ENCODE data around the gene RAD51B. TPM values are rescaled to one million over a fixed set of nuclear protein-coding genes. Genes with fewer than 3 reads are reported as not detected.

Gene RAD51B
- total and polyA plus RNA-seq, 2 donors (not counting 1 experiment from before 2014, with no cell fraction given): 4.6 to 16.3 TPM

DNA sequence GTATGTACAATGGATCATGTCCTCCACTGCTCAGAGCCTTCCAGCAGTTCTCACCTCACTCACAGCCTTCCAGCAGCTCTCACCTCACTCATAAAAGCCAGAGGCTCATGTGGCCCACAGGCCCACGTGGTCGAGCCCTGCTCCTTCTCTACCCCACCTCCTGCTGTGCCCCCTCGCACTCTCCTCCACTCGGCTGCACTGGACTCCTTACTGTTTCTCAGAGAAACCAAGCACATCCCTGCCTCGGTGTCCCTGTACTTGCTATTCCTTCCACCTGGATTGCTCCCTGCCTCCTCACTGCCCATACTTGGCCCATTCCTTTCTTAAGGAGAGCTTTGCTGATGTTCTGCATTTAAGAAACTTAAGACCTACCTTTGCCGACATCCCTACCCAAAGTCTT, 753.5 kb downstream of the RAD51B start:
- Histone ChIP-seq H3K27me3 (ENCODE audit: control insufficient read depth, insufficient read depth, low read length) (no peaks in the 10 kb centered on the region), H2AFZ (ENCODE audit: low read length) (no peak overlapping the region), H3K4me3 (replicated peaks in 1 of 4; ENCODE audit: control extremely low read depth in 1 of 4, insufficient read depth in 1 of 4, low read depth in 3 of 4, low read length in 4 of 4) (no peak overlapping the region), H3K27ac (ENCODE audit: insufficient read depth, low read length) (no peak overlapping the region), H3K9ac (ENCODE audit: insufficient read depth, low read length) (no peak overlapping the region), H3K36me3 (ENCODE audit: control insufficient read depth, insufficient read depth, low read length) (no peaks in the 10 kb centered on the region), H4K20me1 (ENCODE audit: control insufficient read depth, extremely low read depth, insufficient read depth, low read length) (no peaks in the 10 kb centered on the region), H3K4me2 (ENCODE audit: extremely low read depth, insufficient read depth, low read length) (no peak overlapping the region), H3K4me1 (ENCODE audit: control insufficient read depth, extremely low read depth, insufficient read depth, low read length) (peaks cover 24% of the 10 kb centered on the region), H3K9me3 (ENCODE audit: control insufficient read depth, insufficient read depth, low read depth, low read length) (no peaks in the 10 kb centered on the region), H3K79me2 (ENCODE audit: control insufficient read depth, insufficient read depth, low read length) (no peaks in the 10 kb centered on the region)
- no peak for TF ChIP-seq EZH2 (IDR thresholded peaks at IDR 0.05; ENCODE audit: low read length, missing control alignments)
- TF ChIP-seq, protein P1, sequence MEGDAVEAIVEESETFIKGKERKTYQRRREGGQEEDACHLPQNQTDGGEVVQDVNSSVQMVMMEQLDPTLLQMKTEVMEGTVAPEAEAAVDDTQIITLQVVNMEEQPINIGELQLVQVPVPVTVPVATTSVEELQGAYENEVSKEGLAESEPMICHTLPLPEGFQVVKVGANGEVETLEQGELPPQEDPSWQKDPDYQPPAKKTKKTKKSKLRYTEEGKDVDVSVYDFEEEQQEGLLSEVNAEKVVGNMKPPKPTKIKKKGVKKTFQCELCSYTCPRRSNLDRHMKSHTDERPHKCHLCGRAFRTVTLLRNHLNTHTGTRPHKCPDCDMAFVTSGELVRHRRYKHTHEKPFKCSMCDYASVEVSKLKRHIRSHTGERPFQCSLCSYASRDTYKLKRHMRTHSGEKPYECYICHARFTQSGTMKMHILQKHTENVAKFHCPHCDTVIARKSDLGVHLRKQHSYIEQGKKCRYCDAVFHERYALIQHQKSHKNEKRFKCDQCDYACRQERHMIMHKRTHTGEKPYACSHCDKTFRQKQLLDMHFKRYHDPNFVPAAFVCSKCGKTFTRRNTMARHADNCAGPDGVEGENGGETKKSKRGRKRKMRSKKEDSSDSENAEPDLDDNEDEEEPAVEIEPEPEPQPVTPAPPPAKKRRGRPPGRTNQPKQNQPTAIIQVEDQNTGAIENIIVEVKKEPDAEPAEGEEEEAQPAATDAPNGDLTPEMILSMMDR (conservative IDR thresholded peaks at IDR 0.05 in 1 of 2, IDR thresholded peaks at IDR 0.05 in 1 of 2; ENCODE audit: low read depth in 1 of 2, low read length in 2 of 2): no peak
- no peak for DNase-seq (ENCODE audit: low read depth in 2 of 2)

DNA sequence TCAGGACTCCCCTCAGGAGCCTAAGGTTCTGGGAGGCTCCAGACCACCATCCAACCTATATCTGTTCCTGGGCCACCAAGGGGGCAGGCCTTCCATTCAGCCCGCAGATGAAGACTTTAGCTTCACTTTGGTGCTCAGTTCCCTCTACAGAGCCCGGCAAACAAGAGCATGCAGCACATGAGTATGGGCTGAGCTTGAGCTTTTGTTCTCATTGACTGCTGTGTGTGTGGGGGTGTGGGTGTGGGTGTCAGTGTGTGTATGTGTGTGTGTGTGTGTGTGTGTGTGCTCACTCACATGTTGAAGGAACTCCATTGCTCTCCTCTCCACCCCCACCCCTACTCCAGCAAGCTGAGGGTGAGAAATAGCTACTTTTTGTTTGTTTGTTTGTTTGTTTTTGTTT, 754.1 kb downstream of the RAD51B start:
- no peak for DNase-seq (ENCODE audit: low read depth in 2 of 2)
- no peak overlapping the region for H3K4me3 ChIP-seq (replicated peaks in 1 of 4; ENCODE audit: control extremely low read depth in 1 of 4, insufficient read depth in 1 of 4, low read depth in 3 of 4, low read length in 4 of 4)
- no peaks in the 10 kb centered on the region for H3K79me2 ChIP-seq (ENCODE audit: control insufficient read depth, insufficient read depth, low read length)
- TF ChIP-seq, protein P1 (conservative IDR thresholded peaks at IDR 0.05 in 1 of 2, IDR thresholded peaks at IDR 0.05 in 1 of 2; ENCODE audit: low read depth in 1 of 2, low read length in 2 of 2): no peak
- TF ChIP-seq EZH2 (IDR thresholded peaks at IDR 0.05; ENCODE audit: low read length, missing control alignments): no peak
- H3K27me3 ChIP-seq (ENCODE audit: control insufficient read depth, insufficient read depth, low read length): no peaks in the 10 kb centered on the region
- no peaks in the 10 kb centered on the region for H3K9me3 ChIP-seq (ENCODE audit: control insufficient read depth, insufficient read depth, low read depth, low read length)
- no peak overlapping the region for H3K4me2 ChIP-seq (ENCODE audit: extremely low read depth, insufficient read depth, low read length)
- peaks cover 29% of the 10 kb centered on the region for H3K4me1 ChIP-seq (ENCODE audit: control insufficient read depth, extremely low read depth, insufficient read depth, low read length)
- no peaks in the 10 kb centered on the region for H4K20me1 ChIP-seq (ENCODE audit: control insufficient read depth, extremely low read depth, insufficient read depth, low read length)
- H3K27ac ChIP-seq (ENCODE audit: insufficient read depth, low read length): no peak overlapping the region
- no peak overlapping the region for H2AFZ ChIP-seq (ENCODE audit: low read length)
- no peaks in the 10 kb centered on the region for H3K36me3 ChIP-seq (ENCODE audit: control insufficient read depth, insufficient read depth, low read length)
- H3K9ac ChIP-seq (ENCODE audit: insufficient read depth, low read length): no peak overlapping the region

DNA sequence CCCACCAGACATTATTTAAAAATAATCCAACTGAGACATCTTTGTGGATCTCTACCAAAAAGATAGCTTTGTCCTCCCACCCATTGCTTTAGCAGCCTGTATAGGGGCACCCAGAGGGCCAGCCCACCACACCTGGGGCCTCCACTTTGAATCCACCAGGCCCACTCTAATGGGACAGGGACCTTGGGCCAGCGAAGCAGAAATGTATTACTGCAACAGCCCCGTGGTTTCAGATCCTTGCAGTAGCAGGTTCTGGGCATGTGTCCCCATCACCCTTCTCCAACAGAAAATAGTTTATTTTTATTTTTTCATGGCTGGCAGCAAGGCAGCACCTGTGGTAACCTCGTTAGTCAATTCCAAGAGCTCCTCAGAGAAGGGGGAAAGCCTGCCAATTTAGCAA, 754.9 kb downstream of the RAD51B start:
- Histone ChIP-seq H3K79me2 (ENCODE audit: control insufficient read depth, insufficient read depth, low read length) (no peaks in the 10 kb centered on the region), H3K4me2 (ENCODE audit: extremely low read depth, insufficient read depth, low read length) (no peak overlapping the region), H3K27ac (ENCODE audit: insufficient read depth, low read length) (no peak overlapping the region), H2AFZ (ENCODE audit: low read length) (no peak overlapping the region), H3K27me3 (ENCODE audit: control insufficient read depth, insufficient read depth, low read length) (no peaks in the 10 kb centered on the region), H3K4me1 (ENCODE audit: control insufficient read depth, extremely low read depth, insufficient read depth, low read length) (peaks cover 33% of the 10 kb centered on the region), H3K9ac (ENCODE audit: insufficient read depth, low read length) (no peak overlapping the region), H3K36me3 (ENCODE audit: control insufficient read depth, insufficient read depth, low read length) (no peaks in the 10 kb centered on the region), H3K4me3 (replicated peaks in 1 of 4; ENCODE audit: control extremely low read depth in 1 of 4, insufficient read depth in 1 of 4, low read depth in 3 of 4, low read length in 4 of 4) (no peak overlapping the region), H4K20me1 (ENCODE audit: control insufficient read depth, extremely low read depth, insufficient read depth, low read length) (no peaks in the 10 kb centered on the region), H3K9me3 (ENCODE audit: control insufficient read depth, insufficient read depth, low read depth, low read length) (no peaks in the 10 kb centered on the region)
- TF ChIP-seq EZH2 (IDR thresholded peaks at IDR 0.05; ENCODE audit: low read length, missing control alignments): no peak
- TF ChIP-seq, protein P1 (conservative IDR thresholded peaks at IDR 0.05 in 1 of 2, IDR thresholded peaks at IDR 0.05 in 1 of 2; ENCODE audit: low read depth in 1 of 2, low read length in 2 of 2): no peak
- no peak for DNase-seq (ENCODE audit: low read depth in 2 of 2)
